ENCODE data around the gene RXRA. TPM values are rescaled to one million over a fixed set of nuclear protein-coding genes. Genes with fewer than 3 reads are reported as not detected.

The RXRA gene
- total and polyA plus RNA-seq, 2 of the 13 experiments (the other 11 are each of a cell fraction or from before 2014, with no cell fraction given): 18.9 to 29.2 TPM

DNA sequence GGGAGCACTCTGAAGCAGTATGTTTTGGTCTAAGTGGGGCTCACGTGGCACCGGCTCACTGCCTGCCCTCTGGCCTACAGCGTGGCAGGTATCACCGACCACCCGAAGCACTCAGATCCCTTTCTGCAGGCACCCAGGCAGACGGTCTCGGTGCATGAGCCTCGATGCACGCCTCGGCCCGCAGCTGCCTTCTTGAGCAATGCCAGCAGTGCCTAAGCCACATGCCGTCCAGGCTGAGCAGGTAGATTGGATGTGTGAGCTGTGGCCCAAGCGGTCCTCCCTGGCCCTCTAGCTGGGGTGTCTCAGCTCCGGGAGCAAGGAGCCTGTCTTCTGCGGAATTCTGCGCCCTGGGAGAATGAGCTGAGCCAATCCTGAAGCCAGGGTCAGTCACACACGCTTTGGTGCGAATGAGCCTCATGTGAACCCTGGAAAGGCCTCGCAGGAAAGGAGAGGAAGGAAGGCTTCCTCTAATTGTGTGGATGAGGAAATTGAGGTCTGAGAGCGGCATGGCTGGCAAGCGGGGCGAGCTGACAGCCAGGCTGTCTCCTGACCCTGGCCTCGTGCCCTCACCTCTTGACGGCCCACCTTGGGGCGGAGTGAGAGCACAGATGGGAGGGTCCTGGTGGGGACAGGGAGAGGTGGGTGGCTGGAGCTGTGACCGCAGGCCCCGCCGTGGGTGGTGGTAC is 14.4 kb downstream of the RXRA start (continued):
- TF ChIP-seq, protein P1, sequence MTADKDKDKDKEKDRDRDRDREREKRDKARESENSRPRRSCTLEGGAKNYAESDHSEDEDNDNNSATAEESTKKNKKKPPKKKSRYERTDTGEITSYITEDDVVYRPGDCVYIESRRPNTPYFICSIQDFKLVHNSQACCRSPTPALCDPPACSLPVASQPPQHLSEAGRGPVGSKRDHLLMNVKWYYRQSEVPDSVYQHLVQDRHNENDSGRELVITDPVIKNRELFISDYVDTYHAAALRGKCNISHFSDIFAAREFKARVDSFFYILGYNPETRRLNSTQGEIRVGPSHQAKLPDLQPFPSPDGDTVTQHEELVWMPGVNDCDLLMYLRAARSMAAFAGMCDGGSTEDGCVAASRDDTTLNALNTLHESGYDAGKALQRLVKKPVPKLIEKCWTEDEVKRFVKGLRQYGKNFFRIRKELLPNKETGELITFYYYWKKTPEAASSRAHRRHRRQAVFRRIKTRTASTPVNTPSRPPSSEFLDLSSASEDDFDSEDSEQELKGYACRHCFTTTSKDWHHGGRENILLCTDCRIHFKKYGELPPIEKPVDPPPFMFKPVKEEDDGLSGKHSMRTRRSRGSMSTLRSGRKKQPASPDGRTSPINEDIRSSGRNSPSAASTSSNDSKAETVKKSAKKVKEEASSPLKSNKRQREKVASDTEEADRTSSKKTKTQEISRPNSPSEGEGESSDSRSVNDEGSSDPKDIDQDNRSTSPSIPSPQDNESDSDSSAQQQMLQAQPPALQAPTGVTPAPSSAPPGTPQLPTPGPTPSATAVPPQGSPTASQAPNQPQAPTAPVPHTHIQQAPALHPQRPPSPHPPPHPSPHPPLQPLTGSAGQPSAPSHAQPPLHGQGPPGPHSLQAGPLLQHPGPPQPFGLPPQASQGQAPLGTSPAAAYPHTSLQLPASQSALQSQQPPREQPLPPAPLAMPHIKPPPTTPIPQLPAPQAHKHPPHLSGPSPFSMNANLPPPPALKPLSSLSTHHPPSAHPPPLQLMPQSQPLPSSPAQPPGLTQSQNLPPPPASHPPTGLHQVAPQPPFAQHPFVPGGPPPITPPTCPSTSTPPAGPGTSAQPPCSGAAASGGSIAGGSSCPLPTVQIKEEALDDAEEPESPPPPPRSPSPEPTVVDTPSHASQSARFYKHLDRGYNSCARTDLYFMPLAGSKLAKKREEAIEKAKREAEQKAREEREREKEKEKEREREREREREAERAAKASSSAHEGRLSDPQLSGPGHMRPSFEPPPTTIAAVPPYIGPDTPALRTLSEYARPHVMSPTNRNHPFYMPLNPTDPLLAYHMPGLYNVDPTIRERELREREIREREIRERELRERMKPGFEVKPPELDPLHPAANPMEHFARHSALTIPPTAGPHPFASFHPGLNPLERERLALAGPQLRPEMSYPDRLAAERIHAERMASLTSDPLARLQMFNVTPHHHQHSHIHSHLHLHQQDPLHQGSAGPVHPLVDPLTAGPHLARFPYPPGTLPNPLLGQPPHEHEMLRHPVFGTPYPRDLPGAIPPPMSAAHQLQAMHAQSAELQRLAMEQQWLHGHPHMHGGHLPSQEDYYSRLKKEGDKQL (CRISPR knock-in tag; IDR thresholded peaks at IDR 0.05; ENCODE audit: low read depth): no peak
- TF ChIP-seq ZC3H13 (CRISPR knock-in tag; IDR thresholded peaks at IDR 0.05): no peak

- peaks cover 37% of the 10 kb centered on the region for H3K4me1 ChIP-seq (ENCODE audit: insufficient read depth, low read length)
- H3K36me3 ChIP-seq (replicated peaks in 1 of 2; ENCODE audit: control insufficient read depth in 1 of 2, insufficient read depth in 2 of 2, low read length in 2 of 2): peaks cover 4 to 9% of the 10 kb centered on the region in 2 experiments; a peak in 3 of 5 replicates
- POLR2A ChIA-PET: interaction anchor here (1.3 kb wide), 1 partner anchor 13 kb away, joined by 8 read pairs; no protein-coding TSS in a partner anchor
- CTCF ChIA-PET (ENCODE audit: low intra/inter-chr PET ratio, low total read pairs): no interaction called here
- no peak overlapping the region for H3K4me2 ChIP-seq (ENCODE audit: low read depth, low read length)
- H3K27me3 ChIP-seq (ENCODE audit: control insufficient read depth in 1 of 2, insufficient read depth in 2 of 2, low read length in 2 of 2): no peaks in the 10 kb centered on the region
- H4K20me1 ChIP-seq (ENCODE audit: insufficient read depth, low read length): peaks cover 92% of the 10 kb centered on the region
- no peaks in the 10 kb centered on the region for H3K9me3 ChIP-seq (ENCODE audit: low read length)
- 94% methylated on average over 8 of the region's 9 CpGs for WGBS (ENCODE audit: low lambda C conversion rate)
- no peak for DNase-seq (ENCODE audit: low spot score)
- H3K4me3 ChIP-seq (replicated peaks in 1 of 3; ENCODE audit: insufficient read depth in 1 of 3, low read depth in 2 of 3, low read length in 3 of 3): no peak overlapping the region
- intact Hi-C loops (cut with micrococcal nuclease; ENCODE audit: unreplicated experiment) (no loop called here), in situ Hi-C loops (cut with HindIII; ENCODE audit: extremely low pct_ligation_motif_present, low pct_unique_long_range_greater_than_20kb) (no loop called here)
- H2AFZ ChIP-seq (ENCODE audit: low read length): no peak overlapping the region
- ATAC-seq: no peak
- BruUV-seq (replicated peaks): no TSS peak
- peaks cover 97% of the 10 kb centered on the region for H3K79me2 ChIP-seq (ENCODE audit: insufficient read depth, low read length)
- no peak overlapping the region for H3K9ac ChIP-seq (ENCODE audit: insufficient read depth, low read depth, low read length)
- H3K27ac ChIP-seq (ENCODE audit: extremely low read length, insufficient read depth, low read length): no peak overlapping the region
- FAIRE-seq: no peak
- no peak for TF ChIP-seq SMYD3 (CRISPR knock-in tag; IDR thresholded peaks at IDR 0.05)
- no peak for TF ChIP-seq KMT2B (CRISPR knock-in tag; IDR thresholded peaks at IDR 0.05)
- no peak for TF ChIP-seq NFE2L2 (IDR thresholded peaks at IDR 0.05; ENCODE audit: low read length)
- no peak for TF ChIP-seq ZNF12 (CRISPR knock-in tag; IDR thresholded peaks at IDR 0.05)
- TF ChIP-seq ZNF354B (CRISPR knock-in tag; IDR thresholded peaks at IDR 0.05): no peak
- TF ChIP-seq ZMYM3 (CRISPR knock-in tag; IDR thresholded peaks at IDR 0.05): no peak
- no peak for TF ChIP-seq TRIM22 (IDR thresholded peaks at IDR 0.05)
- no peak for TF ChIP-seq ZNF253 (CRISPR knock-in tag; IDR thresholded peaks at IDR 0.05; ENCODE audit: borderline replicate concordance)
- TF ChIP-seq TFAP4 (IDR thresholded peaks at IDR 0.05; ENCODE audit: borderline replicate concordance, low read depth): no peak
Observed at GRCh38 chr9:134341306-134341705, 15.1 kb downstream of the RXRA start.
